K562 (cell line): ENCODE data around the gene TMEM43. TPM values are rescaled to one million over a fixed set of nuclear protein-coding genes. Genes with fewer than 3 reads are reported as not detected.

Experiments used
- ATAC-seq: fragments of 200-7000 bp; cut with Tn5 transposase; 3 replicates; pipeline ENCODE4 v1.9.1; 2020; ENCODE audit warnings: moderate library complexity
- BruUV-seq: library from RNA; stranded (reverse); fragments of 400-500 nt; replicated peaks from 2 replicates; lab custom pipeline; 2021; lab: Mats Ljungman, UMichigan
- CTCF ChIA-PET: fragments of 300-600 bp; formaldehyde crosslinking; extraction: SDS; loops from one replicate; lab custom pipeline; 2021; ENCODE audit warnings: low intra/inter-chr PET ratio; lab: Yijun Ruan, JAX
- POLR2A ChIA-PET: fragments of 300-600, 350-650 bp; sonication (Branson Sonifier 250); formaldehyde crosslinking; extraction: SDS; loops from one replicate; lab custom pipeline; 2021; ENCODE audit warnings: antibody characterized with exemption, inconsistent platforms; lab: Yijun Ruan, JAX
- DNase-seq, 4 experiments: peaks; one replicate each; pipeline versions ENCODE4 v3.0.0 to v3.0.0-alpha.2; 2011 to 2018; ENCODE audit warnings: low spot score in 3 of 4, mixed read lengths in 3 of 4; ENCODE audit errors: extremely low read depth in 1 of 4
- FAIRE-seq: peaks from 2 replicates; lab custom pipeline; 2011; peaks lifted over from hg19 to GRCh38; lab: Jason Lieb, UNC
- H2AFZ ChIP-seq: 2 replicates; pipeline ENCODE4 v1.6.0; 2011; ENCODE audit warnings: low read depth, low read length, control low read depth, inconsistent platforms
- H3K27ac ChIP-seq: fragments of 200-600 bp; 3 replicates; pipeline ENCODE4 v1.8.0; 2011; ENCODE audit warnings: low read depth, mild to moderate bottlenecking, control low read depth, inconsistent platforms, low read length, moderate library complexity, mixed read lengths; ENCODE audit errors: extremely low read depth
- H3K27me3 ChIP-seq, 2 experiments: fragments of 300-600 bp in 1 of 2; 2 replicates in 1 of 2; 3 replicates in 1 of 2; pipeline versions ENCODE4 v1.6.0 to v1.8.0; 2011; ENCODE audit warnings: inconsistent platforms in 2 of 2, low read length in 2 of 2, mild to moderate bottlenecking in 1 of 2, mixed read lengths in 1 of 2, moderate library complexity in 1 of 2; ENCODE audit not compliant: control insufficient read depth in 2 of 2, insufficient read depth in 2 of 2
- H3K36me3 ChIP-seq: fragments of 300-600 bp; 3 replicates; pipeline ENCODE4 v1.8.0; 2011; ENCODE audit warnings: mild to moderate bottlenecking, low read length, inconsistent platforms; ENCODE audit not compliant: control insufficient read depth, insufficient read depth
- H3K4me1 ChIP-seq, 2 experiments: fragments of 200-600 bp in 1 of 2; replicated peaks in 1 of 2; 2 replicates in 1 of 2; 3 replicates in 1 of 2; pipeline versions ENCODE4 v1.5.1 to v1.8.0; 2011; ENCODE audit warnings: inconsistent platforms in 2 of 2, low read length in 2 of 2, mild to moderate bottlenecking in 1 of 2, mixed read lengths in 1 of 2, moderate library complexity in 1 of 2; ENCODE audit not compliant: control insufficient read depth in 2 of 2, insufficient read depth in 2 of 2
- H3K4me2 ChIP-seq: 2 replicates; pipeline ENCODE4 v1.6.1; 2011; ENCODE audit warnings: low read length, control low read depth, inconsistent platforms, mixed read lengths; ENCODE audit not compliant: insufficient read depth
- H3K4me3 ChIP-seq: fragments of 200-600 bp; sonication (generic), shearing (Covaris generic); 2 replicates; pipeline ENCODE4 v1.5.1; 2016; ENCODE audit warnings: control low read depth, inconsistent platforms
- H3K79me2 ChIP-seq: fragments of 200-600 bp; 3 replicates; pipeline ENCODE4 v1.8.0; 2011; ENCODE audit warnings: low read length, inconsistent platforms; ENCODE audit not compliant: control insufficient read depth, insufficient read depth
- H3K9ac ChIP-seq, 2 experiments: 2 replicates each; pipeline versions ENCODE4 v1.6.0 to v1.6.1; 2011; ENCODE audit warnings: low read depth in 2 of 2, low read length in 2 of 2, control low read depth in 1 of 2, inconsistent platforms in 1 of 2, mild to moderate bottlenecking in 1 of 2, mixed read lengths in 1 of 2; ENCODE audit not compliant: insufficient read depth in 1 of 2
- H3K9me1 ChIP-seq: one replicate; pipeline ENCODE4 v1.6.0; 2011; ENCODE audit warnings: inconsistent platforms, mild to moderate bottlenecking, low read length, moderate library complexity; ENCODE audit not compliant: control insufficient read depth, insufficient read depth
- H3K9me3 ChIP-seq: replicated peaks from 2 replicates; pipeline ENCODE4 v1.5.1; 2011; ENCODE audit warnings: low read depth, low read length, inconsistent platforms; ENCODE audit not compliant: control insufficient read depth, insufficient read depth
- H4K20me1 ChIP-seq: replicated peaks from 2 replicates; pipeline ENCODE4 v1.6.1; 2011; ENCODE audit warnings: low read length, inconsistent platforms, mixed read lengths; ENCODE audit not compliant: control insufficient read depth, insufficient read depth
- ATF2 ChIP-seq: sonication (generic); formaldehyde crosslinking; IDR thresholded peaks from 2 replicates; pipeline ENCODE4 v1.8.1; 2022; ENCODE audit warnings: missing genetic modification reagents
- CHD1 ChIP-seq: fragments of 200-600 bp; sonication (generic); IDR thresholded peaks from one replicate; pipeline ENCODE4 v1.6.1; 2012; ENCODE audit warnings: mild to moderate bottlenecking, moderate library complexity, low read length, inconsistent platforms
- DLX4 ChIP-seq: fragments of 250-450 bp; sonication (Bioruptor Pico); IDR thresholded peaks from 2 replicates; pipeline ENCODE4 v1.6.1; 2021; ENCODE audit warnings: mild to moderate bottlenecking
- GATA2 ChIP-seq: sonication (generic); formaldehyde crosslinking; IDR thresholded peaks from 2 replicates; pipeline ENCODE4 v1.4.0; 2020; ENCODE audit warnings: mild to moderate bottlenecking, missing genetic modification reagents
- HDAC2 ChIP-seq: fragments of 450-650 bp; IDR thresholded peaks from 2 replicates; pipeline ENCODE4 v1.6.1; 2016; ENCODE audit warnings: mild to moderate bottlenecking
- MCM3 ChIP-seq: fragments of 450-650 bp; IDR thresholded peaks from 2 replicates; pipeline ENCODE4 v1.6.1; 2016
- NCOR1 ChIP-seq: fragments of 450-650 bp; IDR thresholded peaks from 2 replicates; pipeline ENCODE4 v1.6.1; 2016; ENCODE audit warnings: mild to moderate bottlenecking, moderate library complexity
- SNIP1 ChIP-seq: fragments of 450-650 bp; IDR thresholded peaks from 2 replicates; pipeline ENCODE4 v1.7.1; 2017; ENCODE audit warnings: low read depth, mild to moderate bottlenecking
- TCF7 ChIP-seq: sonication (generic); IDR thresholded peaks from 2 replicates; pipeline ENCODE4 v1.6.1; 2016; ENCODE audit warnings: antibody characterized with exemption, borderline replicate concordance
- TSHZ1 ChIP-seq: fragments of 250-450 bp; sonication (Bioruptor Pico); IDR thresholded peaks from 2 replicates; pipeline ENCODE4 v1.4.0; 2020; ENCODE audit warnings: mild to moderate bottlenecking, moderate library complexity
- ZC3H4 ChIP-seq: sonication (generic); formaldehyde crosslinking; IDR thresholded peaks from 2 replicates; pipeline ENCODE4 v1.9.0; 2021; ENCODE audit warnings: missing genetic modification reagents, borderline replicate concordance
- ZFP36 ChIP-seq: fragments of 150-350 bp; IDR thresholded peaks from 2 replicates; pipeline ENCODE4 v1.6.1; 2018; ENCODE audit warnings: low read length, low read depth; ENCODE audit not compliant: partially characterized antibody
- ZKSCAN1 ChIP-seq: fragments of 150-350 bp; IDR thresholded peaks from 2 replicates; pipeline ENCODE4 v1.6.1; 2016; ENCODE audit warnings: low read depth, low read length
- ZNF41 ChIP-seq: fragments of 250-450 bp; sonication (Bioruptor Pico); conservative IDR thresholded peaks from 2 replicates; pipeline ENCODE4 v1.4.0; 2020; ENCODE audit warnings: mild to moderate bottlenecking
- WGBS: fragments of 100-300 bp; shearing (Covaris generic); methylation state at CpG from one replicate; pipeline ENCODE4 v1.1.6; 2016; ENCODE audit warnings: low coverage, mixed read lengths; ENCODE audit not compliant: insufficient coverage; ENCODE audit errors: missing lambda C conversion rate; 5-methylcytosine and 5-hydroxymethylcytosine counted together
- in situ Hi-C: fragments of 300-500 bp; cut with MboI; formaldehyde crosslinking; loops from 4 replicates; pipeline ENCODE4 v1.15.0; 2018; ENCODE audit warnings: inconsistent platforms, mixed read lengths
- intact Hi-C: fragments of 100-400 bp; cut with micrococcal nuclease; formaldehyde crosslinking; loops from 2 replicates; pipeline ENCODE4 v1.14.2; 2022
- polyA plus RNA-seq, 8 experiments: library from polyadenylated mRNA; depleted of rRNA in 4 of 8; stranded (reverse) in 5 of 8; unstranded in 3 of 8; fragments of >200 nt; fragmentation: Nextera tagmentation in 2 of 8; fragmentation: Illumina TruSeq in 1 of 8; extraction: Ambion mirVana in 2 of 8; extraction: Trizol in 1 of 8; gene quantifications; 2 replicates each; pipeline versions ENCODE4 v1.2.1 to v1.2.3, GENCODE V29; 2011 to 2014; ENCODE audit warnings: inconsistent platforms in 1 of 8, missing spikeins in 1 of 8
- total RNA-seq, 7 experiments: library from RNA; depleted of rRNA in 6 of 7; stranded (reverse); fragments of >200 nt in 6 of 7; fragmentation: Illumina TruSeq in 2 of 7; extraction: Trizol in 2 of 7; gene quantifications; 2 replicates each; pipeline versions ENCODE4 v1.2.1 to v1.2.3, GENCODE V29; 2011 to 2021; ENCODE audit warnings: low replicate concordance in 1 of 7
- TF ChIP-seq, protein P1 (sequence below): fragments of 250-450 bp; sonication (Bioruptor Pico); IDR thresholded peaks from 2 replicates; pipeline ENCODE4 v1.8.0; 2021; ENCODE audit warnings: mild to moderate bottlenecking, moderate library complexity
- TF ChIP-seq, protein P2 (sequence below): IDR thresholded peaks from 3 replicates; pipeline ENCODE4 v1.6.1; 2011; ENCODE audit warnings: borderline replicate concordance, mild to moderate bottlenecking; ENCODE audit not compliant: insufficient read length, insufficient read depth

Gene TMEM43
- total and polyA plus RNA-seq, 9 of the 15 experiments (the other 6 are each of a cell fraction or from before 2014, with no cell fraction given), result 16.7 to 46.1 (median 35.7) TPM

GRCh38 chr3:14158370-14158769 lies 33.5 kb downstream of the TMEM43 start:
- intact Hi-C loops, result no loop called here
- Histone ChIP-seq H3K79me2 (no peaks in the 10 kb centered on the region), H3K9ac (no peak overlapping the region), H3K27ac (no peak overlapping the region), H3K36me3 (peaks cover 90% of the 10 kb centered on the region), H4K20me1 (no peaks in the 10 kb centered on the region; the same call in 1 of the 2 replicates), H3K4me2 (no peak overlapping the region), H3K27me3 (no peaks in the 10 kb centered on the region), H2AFZ (no peak overlapping the region), H3K9me1 (no peaks in the 10 kb centered on the region), H3K4me1 (no peaks in the 10 kb centered on the region), H3K4me3 (no peak overlapping the region), H3K9me3 (peaks cover 16% of the 10 kb centered on the region)
- POLR2A ChIA-PET, result interaction anchor here (0.5 to 1.6 kb wide), 3 partner anchors 14 to 49 kb away, joined by 3 read pairs; no protein-coding TSS in a partner anchor
- in situ Hi-C loops, result no loop called here
- ATAC-seq, result no peak
- FAIRE-seq, result no peak
- TF ChIP-seq CHD1, result no peak
- TF ChIP-seq GATA2, result no peak
- no peak for TF ChIP-seq ZKSCAN1
- TF ChIP-seq ZC3H4 (CRISPR knock-in tag), result no peak
- TF ChIP-seq HDAC2, result no peak
- TF ChIP-seq NCOR1, result no peak
- no peak for TF ChIP-seq TSHZ1
- TF ChIP-seq ZNF41 (CRISPR knock-in tag), result no peak
- no peak for TF ChIP-seq ATF2
- no peak for TF ChIP-seq DLX4
- TF ChIP-seq ZFP36, result no peak
- TF ChIP-seq, protein P1, sequence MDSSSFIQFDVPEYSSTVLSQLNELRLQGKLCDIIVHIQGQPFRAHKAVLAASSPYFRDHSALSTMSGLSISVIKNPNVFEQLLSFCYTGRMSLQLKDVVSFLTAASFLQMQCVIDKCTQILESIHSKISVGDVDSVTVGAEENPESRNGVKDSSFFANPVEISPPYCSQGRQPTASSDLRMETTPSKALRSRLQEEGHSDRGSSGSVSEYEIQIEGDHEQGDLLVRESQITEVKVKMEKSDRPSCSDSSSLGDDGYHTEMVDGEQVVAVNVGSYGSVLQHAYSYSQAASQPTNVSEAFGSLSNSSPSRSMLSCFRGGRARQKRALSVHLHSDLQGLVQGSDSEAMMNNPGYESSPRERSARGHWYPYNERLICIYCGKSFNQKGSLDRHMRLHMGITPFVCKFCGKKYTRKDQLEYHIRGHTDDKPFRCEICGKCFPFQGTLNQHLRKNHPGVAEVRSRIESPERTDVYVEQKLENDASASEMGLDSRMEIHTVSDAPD, result no peak
- TF ChIP-seq, protein P2, sequence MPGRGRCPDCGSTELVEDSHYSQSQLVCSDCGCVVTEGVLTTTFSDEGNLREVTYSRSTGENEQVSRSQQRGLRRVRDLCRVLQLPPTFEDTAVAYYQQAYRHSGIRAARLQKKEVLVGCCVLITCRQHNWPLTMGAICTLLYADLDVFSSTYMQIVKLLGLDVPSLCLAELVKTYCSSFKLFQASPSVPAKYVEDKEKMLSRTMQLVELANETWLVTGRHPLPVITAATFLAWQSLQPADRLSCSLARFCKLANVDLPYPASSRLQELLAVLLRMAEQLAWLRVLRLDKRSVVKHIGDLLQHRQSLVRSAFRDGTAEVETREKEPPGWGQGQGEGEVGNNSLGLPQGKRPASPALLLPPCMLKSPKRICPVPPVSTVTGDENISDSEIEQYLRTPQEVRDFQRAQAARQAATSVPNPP, result no peak
- no peak for TF ChIP-seq MCM3
- TF ChIP-seq TCF7, result no peak
- no peak for TF ChIP-seq SNIP1
- no TSS peak for BruUV-seq
- 96% methylated on average over 13 of the region's 14 CpGs for WGBS
- DNase-seq, result no peak
- CTCF ChIA-PET, result no interaction called here
